GM03348 (cell line): ENCODE measurements around the gene GPAT3.
"Not testable (repeated sequence)": the region's sequence is repeated elsewhere in the genome, so short reads cannot be mapped to it uniquely, and the experiment has no call there.

Experiments
- DNase-seq: peaks from one replicate; pipeline ENCODE4 v3.0.0; 2012; ENCODE audit warnings: low spot score

Gene GPAT3

GRCh38 chr4:83604321-83604720 lies 68.4 kb downstream of the GPAT3 start:
- DNase-seq = no peak

GRCh38 chr4:83605210-83605609 lies 69.3 kb downstream of the GPAT3 start:
- DNase-seq = no peak

- DNase-seq = no peak
Measured at GRCh38 chr4:83605744-83606172, 69.8 kb downstream of the GPAT3 start.

GRCh38 chr4:83606460-83606859 lies 70.6 kb downstream of the GPAT3 start:
- no peak for DNase-seq

GRCh38 chr4:83606898-83607297 lies 71.0 kb downstream of the GPAT3 start:
- DNase-seq = no peak

- no peak for DNase-seq
Measured at GRCh38 chr4:83609365-83609764, 73.5 kb downstream of the GPAT3 start.

- no peak for DNase-seq
Measured at GRCh38 chr4:83610729-83611128, 74.8 kb downstream of the GPAT3 start.

- DNase-seq = no peak
Measured at GRCh38 chr4:83613023-83613422, 77.1 kb downstream of the GPAT3 start.

- DNase-seq = no peak
Measured at GRCh38 chr4:83613994-83614393, 78.1 kb downstream of the GPAT3 start.

GRCh38 chr4:83616252-83616651 lies 80.3 kb downstream of the GPAT3 start:
- no peak for DNase-seq

- no peak for DNase-seq
Measured at GRCh38 chr4:83617371-83618035, 81.6 kb downstream of the GPAT3 start.

- peak; percentile 73 for DNase-seq
Measured at GRCh38 chr4:83618431-83618830, 82.5 kb downstream of the GPAT3 start.

GRCh38 chr4:83618991-83619645 lies 83.2 kb downstream of the GPAT3 start:
- DNase-seq = peak; percentile 24

GRCh38 chr4:83622127-83622526 lies 86.2 kb downstream of the GPAT3 start:
- DNase-seq = not testable (repeated sequence)

- no peak for DNase-seq
Measured at GRCh38 chr4:83625821-83626220, 89.9 kb downstream of the GPAT3 start.

- no peak for DNase-seq
Measured at GRCh38 chr4:83626245-83626836, 90.4 kb downstream of the GPAT3 start.

- DNase-seq = peak; percentile 44
Measured at GRCh38 chr4:83629945-83630721, 94.2 kb downstream of the GPAT3 start.

GRCh38 chr4:83631066-83631465 lies 95.2 kb downstream of the GPAT3 start:
- peak; percentile 23 for DNase-seq

GRCh38 chr4:83636930-83637329 lies 101.0 kb downstream of the GPAT3 start:
- DNase-seq = no peak

GRCh38 chr4:83639849-83640493 lies 104.1 kb downstream of the GPAT3 start:
- DNase-seq = peak; percentile 73

- DNase-seq = no peak
Measured at GRCh38 chr4:83643036-83643435, 107.1 kb downstream of the GPAT3 start.
